HepG2 (cell line): ENCODE results near the gene KCNJ14. TPM values are rescaled to one million over a fixed set of nuclear protein-coding genes. Genes with fewer than 3 reads are reported as not detected.
A peak's percentile ranks its signal among the peaks of the same experiment; 100 is the strongest.

ENCODE experiments used
- ATF4 ChIP-seq, 2 experiments: fragments of 450-650 bp in 1 of 2; sonication (generic) in 1 of 2; formaldehyde crosslinking; IDR thresholded peaks; 2 replicates each; pipeline versions ENCODE4 v1.5.0 to v1.8.0; 2020 to 2022; ENCODE audit warnings: mild to moderate bottlenecking in 1 of 2, missing genetic modification reagents in 1 of 2
- ATF7-NPFF ChIP-seq: sonication (generic); formaldehyde crosslinking; IDR thresholded peaks from 2 replicates; pipeline ENCODE4 v1.8.1; 2023; ENCODE audit warnings: mild to moderate bottlenecking, low read depth, missing genetic modification reagents, moderate library complexity
- FOXC1 ChIP-seq: sonication (generic); formaldehyde crosslinking; IDR thresholded peaks from 2 replicates; pipeline ENCODE4 v1.8.0; 2022; ENCODE audit warnings: mild to moderate bottlenecking, missing genetic modification reagents, borderline replicate concordance
- HDAC6 ChIP-seq: fragments of 200-600 bp; sonication (generic); IDR thresholded peaks from 2 replicates; pipeline ENCODE4 v1.7.0; 2017; ENCODE audit warnings: mild to moderate bottlenecking, antibody characterized with exemption, low read length, low read depth
- HIVEP1 ChIP-seq: sonication (generic); formaldehyde crosslinking; IDR thresholded peaks from 2 replicates; pipeline ENCODE4 v1.4.0; 2020; ENCODE audit warnings: mild to moderate bottlenecking, missing genetic modification reagents
- KLF13 ChIP-seq: sonication (generic); formaldehyde crosslinking; IDR thresholded peaks from 2 replicates; pipeline ENCODE4 v1.4.0; 2020; ENCODE audit warnings: mild to moderate bottlenecking, missing genetic modification reagents
- NRL ChIP-seq: sonication (generic); formaldehyde crosslinking; IDR thresholded peaks from 2 replicates; pipeline ENCODE4 v1.5.0; 2020; ENCODE audit warnings: missing genetic modification reagents, mild to moderate bottlenecking, moderate library complexity, borderline replicate concordance
- PHB2 ChIP-seq: fragments of 450-650 bp; IDR thresholded peaks from 2 replicates; pipeline ENCODE4 v1.6.1; 2018; ENCODE audit not compliant: partially characterized antibody
- RAD21 ChIP-seq: fragments of 450-650 bp; formaldehyde crosslinking; IDR thresholded peaks from 2 replicates; pipeline ENCODE4 v1.5.0; 2020; ENCODE audit warnings: mild to moderate bottlenecking
- SOX5 ChIP-seq: IDR thresholded peaks from 2 replicates; pipeline ENCODE4 v1.6.1; 2016; ENCODE audit warnings: borderline replicate concordance
- ZFP1 ChIP-seq: IDR thresholded peaks from 2 replicates; pipeline ENCODE4 v1.6.1; 2016
- ZNF280D ChIP-seq: sonication (generic); formaldehyde crosslinking; IDR thresholded peaks from 2 replicates; pipeline ENCODE4 v1.5.1; 2020; ENCODE audit warnings: mild to moderate bottlenecking, missing genetic modification reagents
- ZNF337 ChIP-seq: sonication (generic); formaldehyde crosslinking; IDR thresholded peaks from 2 replicates; pipeline ENCODE4 v1.5.1; 2020; ENCODE audit warnings: missing genetic modification reagents, low read depth, mild to moderate bottlenecking, borderline replicate concordance
- ZNF614 ChIP-seq: IDR thresholded peaks from 2 replicates; pipeline ENCODE4 v1.6.1; 2018; ENCODE audit warnings: missing biosample characterization, missing genetic modification reagents, inconsistent platforms, borderline replicate concordance
- ZNF691 ChIP-seq: sonication (generic); formaldehyde crosslinking; IDR thresholded peaks from 2 replicates; pipeline ENCODE4 v1.4.0; 2020; ENCODE audit warnings: missing genetic modification reagents, low read depth, mild to moderate bottlenecking, borderline replicate concordance
- polyA plus RNA-seq, 8 experiments: library from polyadenylated mRNA; depleted of rRNA in 3 of 8; stranded (reverse) in 7 of 8; unstranded in 1 of 8; fragments of >200 nt; fragmentation: Illumina TruSeq in 4 of 8; extraction: Trizol in 4 of 8; gene quantifications; 2 replicates each; pipeline versions ENCODE4 v1.2.1 to v1.2.3, GENCODE V29; 2011 to 2016; ENCODE audit warnings: low read depth in 4 of 8, missing spikeins in 1 of 8, mixed read lengths in 1 of 8; ENCODE audit not compliant: insufficient read depth in 1 of 8
- total RNA-seq, 5 experiments: library from RNA; depleted of rRNA; stranded (reverse); fragments of >200 nt; fragmentation: Illumina TruSeq; extraction: Trizol; gene quantifications; 2 replicates each; pipeline ENCODE4 v1.2.3, GENCODE V29; 2016; ENCODE audit warnings: low read depth in 1 of 5
- TF ChIP-seq, protein P1 (sequence below): sonication (generic); formaldehyde crosslinking; IDR thresholded peaks from 2 replicates; pipeline ENCODE4 v1.5.1; 2020; ENCODE audit warnings: missing genetic modification reagents, mild to moderate bottlenecking, borderline replicate concordance
- TF ChIP-seq, protein P2 (sequence below): sonication (generic); formaldehyde crosslinking; IDR thresholded peaks from 2 replicates; pipeline ENCODE4 v1.8.1; 2023; ENCODE audit warnings: mild to moderate bottlenecking, moderate library complexity, missing genetic modification reagents
- TF ChIP-seq, protein P3 (sequence below): sonication (generic); formaldehyde crosslinking; IDR thresholded peaks from 2 replicates; pipeline ENCODE4 v1.4.0; 2020; ENCODE audit warnings: missing genetic modification reagents

KCNJ14 gene
- total and polyA plus RNA-seq, 2 of the 13 experiments (the other 11 are each of a cell fraction or from before 2014, with no cell fraction given), result 0.20 to 0.51 TPM

DNA sequence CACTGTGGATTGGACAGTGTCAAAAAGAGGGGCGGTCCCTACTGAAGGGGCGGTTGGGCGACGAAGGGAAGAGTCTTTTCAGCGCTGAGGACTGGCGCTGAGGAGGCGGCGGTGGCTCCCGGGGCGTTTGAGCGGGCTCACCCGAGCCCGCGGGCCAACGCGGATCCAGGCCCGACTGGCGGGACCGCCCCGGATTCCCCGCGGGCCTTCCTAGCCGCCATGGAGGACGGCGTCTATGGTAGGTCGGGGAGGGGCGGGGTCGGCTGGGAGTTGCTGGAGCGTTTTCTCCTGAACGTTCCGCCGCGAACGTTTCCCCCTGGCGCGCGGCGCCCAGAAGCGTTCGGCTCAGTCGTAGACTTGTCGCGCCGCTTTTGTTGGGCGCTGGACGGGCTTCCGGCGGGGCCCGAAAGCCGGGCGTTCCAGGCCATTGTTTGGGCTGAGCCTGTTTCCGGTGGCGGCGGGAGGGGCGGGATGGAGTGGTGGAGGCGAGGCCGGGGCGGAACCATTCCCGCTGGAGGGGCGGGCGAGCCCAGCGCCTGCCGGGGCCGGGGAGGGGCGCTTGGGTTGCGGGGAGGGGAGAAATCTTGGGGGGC is 14.0 kb downstream of the KCNJ14 start, which contains the start of gene CYTH2 (continued):
- TF ChIP-seq ATF4 (CRISPR knock-in tag; IDR thresholded peaks at IDR 0.05), result peak in 1 of 2 experiments; percentile 25; a peak in 1 of 4 replicates
- TF ChIP-seq FOXC1 (CRISPR knock-in tag), result peak; percentile 72; the same call in 1 of the 2 replicates
- TF ChIP-seq ZFP1 (CRISPR knock-in tag), result no peak
- TF ChIP-seq ATF7-NPFF (CRISPR knock-in tag), result no peak; the same call in 1 of the 2 replicates
- TF ChIP-seq ZNF691, result no peak
- TF ChIP-seq ZNF337 (CRISPR knock-in tag), result no peak
- no peak for TF ChIP-seq PHB2
- TF ChIP-seq, protein P1, sequence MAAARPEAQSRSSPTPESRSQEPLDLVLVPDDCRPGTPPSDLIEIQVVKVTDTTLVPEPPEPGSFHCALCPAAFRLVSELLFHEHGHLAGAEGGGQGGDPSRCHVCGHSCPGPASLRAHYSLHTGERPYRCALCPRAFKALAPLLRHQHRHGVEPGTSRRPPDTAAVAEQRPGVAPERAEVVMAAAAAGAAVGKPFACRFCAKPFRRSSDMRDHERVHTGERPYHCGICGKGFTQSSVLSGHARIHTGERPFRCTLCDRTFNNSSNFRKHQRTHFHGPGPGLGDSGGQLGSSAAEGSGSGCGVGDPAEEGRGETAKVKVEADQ, result no peak
- peak; percentile 51 for TF ChIP-seq HIVEP1 (CRISPR knock-in tag)
- TF ChIP-seq, protein P2, sequence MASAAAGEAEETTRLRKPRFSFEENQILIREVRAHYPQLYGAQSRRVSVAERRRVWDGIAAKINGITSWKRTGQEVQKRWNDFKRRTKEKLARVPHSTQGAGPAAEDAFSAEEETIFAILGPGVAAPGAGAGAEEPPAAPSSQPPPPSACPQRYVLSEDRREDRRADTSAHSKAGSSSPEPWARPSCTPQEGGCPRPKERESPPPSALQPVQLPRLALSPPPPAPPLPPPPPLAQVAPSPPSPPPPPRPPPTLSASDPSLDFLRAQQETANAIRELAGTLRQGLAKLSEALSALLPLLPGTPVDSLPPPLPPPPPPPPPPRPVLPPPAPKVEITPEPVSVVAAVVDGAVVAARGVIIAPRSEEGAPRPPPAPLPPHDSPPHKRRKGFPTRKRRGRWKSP (CRISPR knock-in tag), result peak; percentile 34; the same call in 1 of the 2 replicates
- peak; percentile 68 for TF ChIP-seq RAD21
- TF ChIP-seq ZNF280D, result 0 out of 2 replicates have a peak, but pooled peaks have one; percentile 66
- TF ChIP-seq ZNF614, result no peak; the same call in 1 of the 2 replicates
- TF ChIP-seq SOX5 (CRISPR knock-in tag), result peak; percentile 81
- no peak for TF ChIP-seq HDAC6
- TF ChIP-seq NRL (CRISPR knock-in tag), result no peak
- TF ChIP-seq, protein P3, sequence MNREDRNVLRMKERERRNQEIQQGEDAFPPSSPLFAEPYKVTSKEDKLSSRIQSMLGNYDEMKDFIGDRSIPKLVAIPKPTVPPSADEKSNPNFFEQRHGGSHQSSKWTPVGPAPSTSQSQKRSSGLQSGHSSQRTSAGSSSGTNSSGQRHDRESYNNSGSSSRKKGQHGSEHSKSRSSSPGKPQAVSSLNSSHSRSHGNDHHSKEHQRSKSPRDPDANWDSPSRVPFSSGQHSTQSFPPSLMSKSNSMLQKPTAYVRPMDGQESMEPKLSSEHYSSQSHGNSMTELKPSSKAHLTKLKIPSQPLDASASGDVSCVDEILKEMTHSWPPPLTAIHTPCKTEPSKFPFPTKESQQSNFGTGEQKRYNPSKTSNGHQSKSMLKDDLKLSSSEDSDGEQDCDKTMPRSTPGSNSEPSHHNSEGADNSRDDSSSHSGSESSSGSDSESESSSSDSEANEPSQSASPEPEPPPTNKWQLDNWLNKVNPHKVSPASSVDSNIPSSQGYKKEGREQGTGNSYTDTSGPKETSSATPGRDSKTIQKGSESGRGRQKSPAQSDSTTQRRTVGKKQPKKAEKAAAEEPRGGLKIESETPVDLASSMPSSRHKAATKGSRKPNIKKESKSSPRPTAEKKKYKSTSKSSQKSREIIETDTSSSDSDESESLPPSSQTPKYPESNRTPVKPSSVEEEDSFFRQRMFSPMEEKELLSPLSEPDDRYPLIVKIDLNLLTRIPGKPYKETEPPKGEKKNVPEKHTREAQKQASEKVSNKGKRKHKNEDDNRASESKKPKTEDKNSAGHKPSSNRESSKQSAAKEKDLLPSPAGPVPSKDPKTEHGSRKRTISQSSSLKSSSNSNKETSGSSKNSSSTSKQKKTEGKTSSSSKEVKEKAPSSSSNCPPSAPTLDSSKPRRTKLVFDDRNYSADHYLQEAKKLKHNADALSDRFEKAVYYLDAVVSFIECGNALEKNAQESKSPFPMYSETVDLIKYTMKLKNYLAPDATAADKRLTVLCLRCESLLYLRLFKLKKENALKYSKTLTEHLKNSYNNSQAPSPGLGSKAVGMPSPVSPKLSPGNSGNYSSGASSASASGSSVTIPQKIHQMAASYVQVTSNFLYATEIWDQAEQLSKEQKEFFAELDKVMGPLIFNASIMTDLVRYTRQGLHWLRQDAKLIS (CRISPR knock-in tag), result 0 out of 2 replicates have a peak, but pooled peaks have one; percentile 64
- TF ChIP-seq KLF13 (CRISPR knock-in tag), result no peak
